GM21390 (cell line): ENCODE measurements around the gene MALT1.
"Not testable (repeated sequence)": the region's sequence is repeated elsewhere in the genome, so short reads cannot be mapped to it uniquely, and the experiment has no call there.

ENCODE experiments used
- ATAC-seq: cut with Tn5 transposase; IDR thresholded peaks from one replicate; pipeline ENCODE4 v1.9.1; 2021; ENCODE audit not compliant: unreplicated experiment

MALT1 gene

DNA sequence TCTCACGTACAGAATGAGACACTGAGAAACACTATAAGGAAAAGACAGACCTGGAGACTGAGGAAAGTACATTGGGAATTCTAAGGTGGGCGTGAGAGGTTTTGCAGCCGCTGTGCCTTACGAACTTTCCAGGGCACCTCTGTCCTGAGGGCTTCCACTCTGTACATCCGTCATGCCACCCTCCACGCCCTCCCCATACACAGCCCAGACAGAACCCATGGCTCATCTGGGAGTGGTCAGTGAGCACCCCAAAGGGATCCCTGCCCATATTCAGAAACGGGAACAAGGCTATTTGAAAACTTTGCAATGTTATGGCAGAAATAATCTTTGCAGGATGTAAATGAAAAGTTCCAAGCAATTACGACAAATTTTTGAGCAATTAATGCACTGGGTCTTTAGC is 98.1 kb downstream of the MALT1 start:
- no peak for ATAC-seq

DNA sequence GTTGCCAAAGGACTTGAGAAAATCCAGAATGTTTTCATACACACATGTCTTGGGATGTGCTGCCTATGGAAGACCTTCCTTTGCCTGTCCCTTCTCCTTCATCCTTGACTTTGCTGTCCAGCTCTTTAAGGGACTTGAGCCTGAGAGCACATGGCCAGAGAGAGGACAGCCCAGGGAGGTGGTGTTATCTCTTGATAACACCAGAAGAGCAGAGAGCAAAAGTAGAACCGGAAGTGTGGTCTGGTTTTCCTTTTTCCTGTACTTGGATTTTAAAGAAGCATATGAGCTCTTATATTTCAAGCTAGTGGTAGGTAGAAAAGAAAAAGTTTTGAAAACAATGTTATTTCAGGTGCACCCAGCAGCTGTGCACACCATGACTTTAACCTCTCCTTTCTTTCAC is 99.3 kb downstream of the MALT1 start:
- no peak for ATAC-seq

DNA sequence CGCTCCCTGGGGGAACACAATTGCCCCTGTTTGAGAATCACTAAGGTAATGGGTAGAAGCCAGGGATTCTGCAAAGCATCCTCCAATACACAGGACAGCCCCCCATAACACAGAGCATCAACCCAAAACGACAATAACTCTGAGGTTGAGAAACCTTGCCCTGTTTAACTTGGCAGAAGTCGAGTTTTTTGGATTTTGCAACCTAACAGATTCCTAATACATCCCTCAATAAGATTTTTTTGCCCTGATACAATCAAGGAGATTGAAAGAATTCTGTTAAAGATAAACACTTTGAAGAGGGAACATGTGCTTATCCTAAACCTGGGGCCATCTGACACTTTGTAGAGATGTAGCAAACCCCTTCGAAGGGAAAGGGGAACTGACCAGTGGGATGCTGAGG is 100.9 kb downstream of the MALT1 start:
- no peak for ATAC-seq

DNA sequence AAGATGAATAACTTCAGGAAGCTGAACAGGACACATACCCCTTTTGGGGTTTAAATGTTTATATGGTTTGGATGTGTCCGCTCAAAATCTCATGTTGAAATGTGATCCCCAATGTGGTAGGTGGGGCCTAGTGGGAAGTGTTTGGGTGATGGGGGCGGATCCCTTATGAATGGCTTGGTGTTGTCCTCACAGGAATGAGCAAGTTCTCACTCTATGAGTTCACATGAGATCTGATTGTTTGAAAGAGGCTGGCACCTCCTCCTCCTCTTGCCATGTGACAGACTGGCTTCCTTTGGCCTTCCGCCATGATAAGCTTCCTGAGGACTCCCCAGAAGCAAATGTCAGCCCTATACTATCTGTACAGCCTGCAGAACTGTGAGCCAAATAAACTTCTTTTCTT is 104.8 kb downstream of the MALT1 start:
- no peak for ATAC-seq

DNA sequence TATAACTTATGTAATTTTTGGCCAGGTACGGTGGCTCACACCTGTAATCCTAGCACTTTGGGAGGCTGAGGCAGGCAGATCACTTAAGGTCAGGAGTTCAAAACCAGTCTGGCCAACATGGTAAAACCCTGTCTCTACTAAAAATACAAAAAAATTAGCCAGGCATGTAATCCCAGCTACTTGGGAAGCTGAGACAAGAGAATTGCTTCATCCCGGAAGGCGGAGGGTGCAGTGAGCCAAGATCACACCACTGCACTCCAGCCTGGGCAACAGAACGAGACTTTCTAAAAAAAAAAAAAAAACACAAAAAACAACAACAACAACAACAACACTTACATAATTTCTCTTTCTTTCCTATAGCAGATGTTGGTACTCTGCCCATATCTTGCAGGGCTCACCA is 105.3 kb downstream of the MALT1 start:
- not testable (repeated sequence) for ATAC-seq

DNA sequence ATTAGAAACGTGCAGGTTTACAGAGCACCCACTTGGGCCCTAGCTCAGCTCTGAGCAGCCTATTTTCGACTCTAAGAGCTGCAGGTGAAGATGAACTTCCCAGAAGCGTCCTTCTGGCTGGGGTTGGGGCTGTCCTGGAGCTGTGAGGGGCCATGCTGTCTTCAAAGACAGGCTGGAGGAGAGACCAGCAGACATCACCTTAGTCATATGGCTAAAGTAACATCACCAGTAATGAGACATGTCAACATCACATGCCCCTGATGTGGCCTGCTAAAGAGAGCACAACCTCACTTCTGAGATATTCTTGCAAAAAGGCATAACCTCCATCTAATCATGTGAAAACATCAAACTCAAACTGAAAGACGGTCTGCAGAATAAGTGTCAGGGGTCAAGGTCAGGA is 106.2 kb downstream of the MALT1 start:
- ATAC-seq: no peak

DNA sequence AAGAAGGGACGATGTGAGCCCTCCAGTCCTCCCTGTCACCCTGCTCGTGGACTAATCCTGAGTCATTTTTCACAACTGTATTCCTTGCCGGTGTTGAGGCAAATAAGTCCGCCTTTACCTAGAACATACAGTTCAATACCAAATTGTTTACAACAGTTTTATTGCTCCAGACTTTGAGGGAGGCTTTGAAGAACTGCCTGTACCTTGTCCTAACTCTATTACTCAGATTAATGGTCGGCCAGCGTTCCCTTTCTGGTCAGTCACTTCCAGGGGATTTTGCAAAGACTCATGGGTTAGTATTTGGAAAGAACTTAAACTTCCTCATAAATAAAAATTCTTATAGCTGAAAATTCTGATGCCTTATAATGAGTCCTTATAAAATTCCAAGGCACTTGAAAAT is 108.3 kb downstream of the MALT1 start:
- ATAC-seq: no peak

DNA sequence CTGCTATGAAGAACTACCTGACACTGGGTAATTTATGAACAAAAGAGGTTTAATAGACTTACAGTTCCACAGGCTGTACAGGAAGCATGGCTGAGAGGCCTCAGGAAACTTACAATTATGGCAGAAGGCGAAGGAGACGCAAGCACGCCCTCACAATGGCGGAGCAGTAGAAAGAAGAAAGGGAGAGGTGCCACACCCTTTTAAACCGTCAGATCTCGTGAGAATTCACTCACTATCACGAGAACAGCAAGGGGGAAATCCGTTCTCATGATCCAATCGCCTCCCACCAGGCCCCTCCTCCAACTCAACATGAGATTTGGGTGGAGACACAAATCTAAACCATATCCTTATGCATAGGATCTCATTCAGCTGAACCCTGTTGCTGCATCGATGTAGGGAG is 108.8 kb downstream of the MALT1 start:
- no peak for ATAC-seq

DNA sequence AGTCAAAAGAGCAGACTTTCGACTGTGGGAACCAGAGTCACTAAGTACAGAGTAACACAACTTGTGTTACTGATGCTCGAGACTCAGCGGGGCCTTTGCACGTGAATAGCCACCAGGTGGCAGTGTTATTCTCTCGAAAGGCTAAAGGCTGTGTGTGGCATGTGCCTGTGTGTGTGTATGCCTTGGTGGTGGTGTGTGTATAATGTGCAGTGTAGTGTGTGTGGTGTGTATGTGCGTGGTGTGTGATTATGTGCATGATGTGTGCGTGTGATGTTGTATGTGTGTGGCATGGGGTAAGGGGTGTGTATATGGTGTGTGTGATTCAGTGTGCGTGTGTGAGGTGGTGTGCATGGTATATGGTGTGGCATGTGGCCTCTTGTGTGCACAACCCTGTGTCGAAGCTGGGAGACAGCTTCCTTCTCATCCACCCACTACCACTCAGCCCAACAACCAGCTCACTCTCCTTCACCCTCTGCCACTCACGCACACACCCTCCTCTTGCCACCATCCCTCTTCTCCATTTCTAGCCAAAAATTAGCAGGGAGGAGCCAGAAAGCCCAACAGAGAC is 110.4 kb downstream of the MALT1 start:
- ATAC-seq: peak; percentile 86

DNA sequence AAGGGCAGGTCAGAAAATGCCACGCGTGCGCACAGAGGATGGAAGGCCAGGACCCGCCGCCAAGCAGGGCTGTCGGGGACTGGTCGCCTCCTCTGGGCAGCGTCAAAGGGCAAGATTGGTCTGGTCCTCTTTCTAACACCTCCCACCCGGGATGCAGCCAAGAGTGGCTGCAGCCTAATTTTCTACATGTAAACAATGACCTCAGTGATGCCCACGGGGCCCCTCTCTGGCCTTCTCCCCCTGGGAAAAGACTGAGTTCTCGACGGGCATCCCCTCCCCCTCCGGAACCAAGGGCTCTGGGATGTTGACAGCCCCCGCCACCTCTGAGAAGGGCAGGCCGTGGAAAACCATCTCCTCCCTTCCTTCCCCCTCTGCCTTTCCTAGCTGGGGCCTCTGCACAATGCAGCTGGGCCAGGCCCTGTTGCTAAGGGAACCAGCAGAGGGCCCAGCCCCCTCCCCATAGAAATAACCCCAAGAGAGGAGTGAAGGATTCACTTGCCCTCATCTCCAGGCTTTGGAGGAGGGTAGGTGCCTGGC is 113.4 kb downstream of the MALT1 start:
- no peak for ATAC-seq

DNA sequence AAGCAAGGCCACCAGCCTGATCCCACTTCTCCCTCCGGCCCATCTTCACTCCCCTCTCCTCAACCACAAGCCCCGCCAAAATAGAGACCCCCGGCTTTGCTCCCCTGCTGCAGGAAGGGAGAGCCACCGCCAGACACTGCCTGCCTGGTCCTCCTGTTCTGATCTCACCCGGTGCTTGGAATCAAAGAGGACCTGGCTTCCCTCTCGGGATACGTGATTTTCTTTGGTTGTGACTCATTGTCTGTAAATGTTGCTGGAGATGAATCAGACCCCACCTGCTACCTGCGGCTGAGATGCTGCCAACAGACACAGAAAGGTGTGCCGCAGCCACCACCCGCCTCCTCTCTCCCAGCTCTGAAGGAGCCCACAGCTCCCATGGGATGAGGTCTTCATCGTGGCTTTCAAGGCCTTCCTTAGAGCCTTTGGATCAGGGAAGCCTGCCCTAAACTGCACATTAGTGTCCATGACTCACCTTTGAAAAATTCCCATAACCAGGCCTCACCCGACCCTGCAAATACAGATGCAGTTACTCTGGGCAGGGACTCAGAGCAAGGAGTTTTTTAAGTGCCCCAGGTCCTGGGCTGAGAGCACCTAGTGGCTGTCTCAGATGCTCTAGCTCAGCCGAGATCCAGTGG is 114.0 kb downstream of the MALT1 start:
- no peak for ATAC-seq

DNA sequence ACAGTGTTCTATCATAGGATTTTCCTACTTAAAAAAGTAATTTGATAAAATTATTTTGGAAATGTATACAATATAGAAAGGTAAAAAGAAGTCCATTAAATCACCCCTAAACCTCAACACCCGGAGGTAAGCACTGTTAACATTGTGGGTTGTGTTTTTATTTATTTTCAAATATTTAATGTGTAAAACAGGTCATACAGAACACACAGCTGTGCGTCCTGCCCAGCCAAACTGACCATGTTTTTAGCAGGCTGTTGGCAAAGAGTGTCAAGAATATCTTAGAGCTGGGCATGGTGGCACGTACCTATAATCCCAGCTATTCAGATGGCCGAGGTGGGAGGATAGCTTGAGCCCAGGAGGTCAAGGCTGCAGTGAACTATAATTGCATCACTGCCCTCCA is 114.6 kb downstream of the MALT1 start:
- no peak for ATAC-seq

DNA sequence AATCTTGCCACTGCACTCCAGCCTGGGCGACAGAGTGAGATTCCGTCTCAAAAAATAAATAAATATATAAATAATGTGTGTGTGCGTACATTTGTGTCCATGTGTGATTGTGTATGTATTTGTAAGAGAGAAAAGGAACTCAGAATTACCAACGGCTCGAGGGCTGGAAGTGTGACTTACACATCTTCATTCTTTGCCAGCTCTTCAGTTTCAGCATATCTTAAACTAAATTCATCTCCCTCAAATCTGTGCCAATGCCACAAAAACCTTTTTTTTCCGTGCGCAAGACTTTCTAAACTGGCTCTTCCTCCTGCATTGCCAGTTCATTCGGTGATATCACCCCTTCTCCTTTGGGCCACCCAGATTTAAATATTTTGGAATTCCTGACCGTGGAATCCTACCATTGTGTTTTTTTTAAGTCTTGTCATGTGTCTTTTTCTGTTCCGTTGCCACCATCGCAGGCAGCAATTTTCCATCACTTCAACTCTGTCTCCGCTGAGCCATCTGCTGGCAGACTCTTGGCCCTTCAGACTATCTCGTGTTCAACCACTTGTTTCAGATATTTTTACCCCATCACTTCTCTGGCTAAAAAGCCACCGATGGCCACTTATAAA is 116.4 kb downstream of the MALT1 start:
- ATAC-seq: no peak

DNA sequence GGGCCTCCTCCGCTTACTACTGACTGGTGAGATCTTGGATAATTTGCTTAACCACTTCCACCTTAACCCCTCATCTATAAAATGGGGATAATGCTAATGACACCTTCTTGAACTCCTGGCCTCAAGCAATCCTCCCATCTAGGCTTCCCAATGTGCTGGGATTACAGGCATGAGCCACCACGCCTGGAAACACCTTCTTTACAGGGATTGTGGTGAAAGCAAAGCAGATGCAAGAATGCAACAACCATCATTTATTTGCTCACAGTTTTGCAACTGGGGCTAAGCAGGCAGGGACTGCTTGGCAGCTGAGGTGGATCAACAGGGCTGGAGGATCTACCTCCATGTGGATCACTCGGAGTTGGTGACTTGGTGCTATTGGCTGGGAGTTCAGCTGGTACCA is 117.2 kb downstream of the MALT1 start:
- no peak for ATAC-seq

DNA sequence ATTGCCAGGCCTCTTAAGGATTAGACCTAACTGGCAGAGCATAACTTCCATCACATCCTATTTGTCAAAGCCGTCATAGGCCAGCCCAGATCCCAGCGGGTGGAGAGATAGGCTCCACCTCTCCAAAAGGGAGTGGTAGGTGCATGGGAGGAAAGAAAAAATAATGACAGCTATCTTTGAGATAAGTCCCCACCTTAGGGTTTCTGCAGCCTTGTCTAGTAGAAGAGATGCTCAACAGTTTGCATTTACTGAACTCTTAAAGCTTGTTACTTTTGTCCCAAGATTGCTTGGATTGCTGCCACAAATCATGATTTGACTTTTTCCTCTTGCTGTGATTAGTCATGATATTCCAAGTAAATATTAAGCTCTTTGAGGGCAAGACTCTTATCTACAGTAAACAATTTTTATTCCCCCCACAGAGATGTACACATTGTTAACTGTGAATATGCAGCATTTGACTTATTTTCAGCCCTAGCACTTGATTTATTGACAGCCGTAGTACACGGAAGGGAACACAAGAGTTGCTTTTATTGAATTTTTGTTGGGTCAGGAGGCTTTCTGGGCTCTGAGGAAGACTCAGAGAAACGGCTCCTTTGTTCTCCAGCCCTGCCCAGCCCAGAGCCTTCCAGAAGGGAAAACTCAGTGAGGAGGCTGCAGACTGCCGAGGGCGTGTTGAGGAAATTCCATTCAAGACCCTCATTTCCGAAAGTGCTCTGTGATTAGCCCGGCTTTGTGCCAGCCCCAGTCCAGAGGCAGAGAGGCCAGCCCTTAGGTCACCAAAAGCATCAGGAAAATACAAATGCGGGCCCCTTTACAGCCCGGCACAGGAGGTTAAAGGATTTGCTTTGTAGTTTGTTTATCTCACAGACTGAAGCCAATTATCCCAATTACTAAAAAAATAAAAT is 118.0 kb downstream of the MALT1 start:
- ATAC-seq: no peak

DNA sequence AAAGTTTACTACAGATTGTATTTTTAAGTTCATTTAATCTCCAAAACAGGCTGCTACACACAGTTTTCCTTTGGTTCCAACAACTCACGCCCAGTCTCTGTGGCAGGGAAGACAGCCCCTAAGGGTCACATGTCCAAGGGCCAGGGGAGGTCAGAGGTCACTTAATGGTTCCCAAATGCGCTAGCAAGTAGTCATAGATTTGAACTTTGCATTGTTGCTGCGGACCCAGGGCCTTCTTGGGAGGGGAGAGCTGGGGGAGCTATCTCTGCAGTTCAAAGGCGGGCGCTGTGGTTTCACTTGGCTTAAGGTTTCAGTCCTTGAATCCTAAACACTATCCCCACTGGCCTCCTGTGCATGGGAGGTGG is 118.6 kb downstream of the MALT1 start:
- no peak for ATAC-seq

DNA sequence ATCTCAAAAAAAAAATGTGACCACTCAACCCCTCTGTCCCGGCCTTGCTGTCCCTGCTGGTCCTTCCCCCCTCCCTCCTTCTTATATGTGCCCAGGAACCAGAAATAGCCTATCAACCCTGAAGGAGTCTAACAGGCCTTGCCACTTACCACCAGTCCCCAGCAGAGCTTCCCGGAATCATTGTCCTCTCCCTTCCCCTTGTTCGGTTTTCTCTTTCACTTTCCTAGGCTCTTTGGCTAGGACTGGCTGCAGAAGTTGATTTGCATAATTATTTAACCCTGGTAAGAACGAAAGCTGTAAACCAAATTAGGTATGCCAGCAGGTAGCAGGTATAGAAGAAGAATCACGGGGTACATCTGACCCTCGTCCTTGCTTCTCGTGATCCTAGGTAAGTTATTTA is 120.8 kb downstream of the MALT1 start:
- ATAC-seq: peak; percentile 94

DNA sequence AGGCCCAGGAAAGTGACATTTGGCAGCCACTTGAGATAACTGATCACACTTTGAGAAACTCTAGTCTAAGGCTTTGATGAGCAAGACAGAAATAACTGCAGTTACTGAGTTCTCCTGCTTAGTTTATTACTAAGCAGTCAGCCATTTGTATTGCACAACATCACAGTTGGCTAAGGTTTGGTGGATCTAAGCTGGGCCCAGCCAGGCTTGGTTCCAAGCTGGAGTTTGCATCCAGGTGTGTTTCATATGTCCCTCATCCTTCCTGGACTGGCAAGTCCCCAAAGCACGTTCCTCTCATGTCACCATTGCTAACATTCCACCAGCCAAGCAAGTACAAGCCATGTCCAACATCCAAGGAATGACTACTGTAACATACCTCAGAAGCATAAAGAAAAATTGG is 122.1 kb downstream of the MALT1 start:
- no peak for ATAC-seq

DNA sequence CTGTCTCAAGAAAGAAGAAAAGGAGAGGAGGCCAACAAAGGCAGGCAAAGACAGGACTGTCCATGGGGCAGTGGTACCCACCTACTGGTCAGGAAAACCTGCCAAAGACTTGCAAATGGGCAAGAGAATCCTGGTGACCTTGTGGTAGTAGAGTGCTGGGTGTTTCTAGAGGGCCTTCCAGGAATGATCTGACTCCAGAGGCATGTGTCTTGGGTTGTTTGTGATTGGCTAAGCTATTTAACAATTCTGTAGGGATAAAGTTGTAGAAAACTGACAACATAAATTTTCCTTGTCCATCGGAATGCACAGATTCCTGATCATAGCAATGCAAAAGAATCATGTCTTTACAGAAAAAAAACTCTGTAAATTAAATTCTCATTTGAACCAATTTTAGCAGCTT is 125.0 kb downstream of the MALT1 start:
- ATAC-seq: no peak

DNA sequence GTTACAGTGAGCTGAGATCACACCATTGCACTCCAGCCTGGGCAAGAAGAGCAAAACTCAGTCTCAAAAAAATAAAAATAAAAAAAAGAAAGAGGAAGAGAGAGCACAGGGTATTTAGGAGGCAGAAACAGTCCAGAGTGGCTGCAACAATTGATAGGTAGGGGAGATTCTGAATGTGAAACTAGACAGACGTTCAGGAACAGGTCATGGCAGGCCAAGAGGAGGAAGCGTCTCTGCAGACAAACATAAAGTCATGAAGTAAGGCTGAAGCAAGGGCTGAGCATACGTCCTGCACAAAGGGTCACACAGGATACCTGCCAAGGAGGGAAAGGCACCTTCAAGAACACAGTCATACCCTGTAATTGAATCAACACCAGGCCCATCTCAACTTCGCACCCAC is 129.3 kb downstream of the MALT1 start:
- peak; percentile 97 for ATAC-seq

DNA sequence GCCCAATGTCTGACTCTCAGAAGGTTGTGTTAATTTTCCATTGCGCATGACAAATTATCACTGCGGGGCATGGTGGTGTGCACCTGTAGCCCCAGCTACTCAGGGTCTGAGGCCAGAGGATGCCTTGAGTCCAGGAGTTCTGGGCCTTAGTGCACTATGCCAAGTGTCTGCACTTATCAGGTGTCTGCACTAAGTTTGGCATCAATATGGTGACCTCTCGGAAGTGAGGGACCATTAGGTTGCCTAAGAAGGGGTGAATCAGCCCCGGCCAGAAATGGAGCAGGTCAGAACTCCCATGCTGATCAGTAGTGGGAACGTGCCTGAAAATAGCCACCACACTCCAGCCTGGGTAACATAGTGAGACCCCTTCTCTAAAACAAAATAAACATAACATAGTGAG is 131.7 kb downstream of the MALT1 start:
- ATAC-seq: no peak

DNA sequence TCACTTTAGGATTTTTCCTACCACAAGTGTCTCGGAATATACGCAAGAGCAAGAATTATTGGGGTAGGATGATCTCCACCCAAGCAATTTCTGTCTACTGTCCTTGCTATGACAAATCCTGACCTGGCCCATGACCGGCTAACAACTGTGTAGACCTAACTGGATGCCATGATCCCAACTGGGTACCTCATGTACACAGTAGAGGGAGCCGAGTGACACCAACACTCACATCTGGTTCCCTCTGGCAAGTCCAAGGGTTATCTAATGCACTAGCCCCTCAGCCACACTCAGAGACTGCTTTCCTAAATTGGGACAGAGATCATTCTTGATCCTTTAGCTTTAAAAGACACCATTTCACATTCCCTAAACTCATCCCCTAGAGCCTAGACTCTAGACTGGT is 132.7 kb downstream of the MALT1 start:
- ATAC-seq: no peak
